ENCODE results near the gene LRRC42.
"Not testable (repeated sequence)": the region's sequence is repeated elsewhere in the genome, so short reads cannot be mapped to it uniquely, and the experiment has no call there.

The LRRC42 gene

DNA sequence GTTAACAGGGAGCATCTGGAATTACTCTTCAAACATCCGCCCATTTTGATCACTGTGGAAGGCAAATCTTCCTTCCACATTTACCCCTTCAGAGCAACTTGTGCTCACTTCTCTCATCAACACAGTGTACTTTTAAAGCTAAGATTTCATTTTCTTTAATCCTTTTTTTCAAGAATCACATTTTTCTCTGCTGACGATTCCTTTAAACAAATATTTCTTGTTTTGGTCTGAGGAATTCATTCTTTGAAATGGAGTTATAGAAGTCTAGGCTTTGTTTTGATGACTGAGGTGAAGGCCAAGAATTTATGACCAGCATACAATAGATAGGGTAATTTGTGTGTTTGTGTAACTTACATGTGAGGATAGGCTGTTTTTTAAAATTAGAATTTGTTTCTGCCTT lies 25.6 kb downstream of the LRRC42 start:
- DNase-seq = no peak

DNA sequence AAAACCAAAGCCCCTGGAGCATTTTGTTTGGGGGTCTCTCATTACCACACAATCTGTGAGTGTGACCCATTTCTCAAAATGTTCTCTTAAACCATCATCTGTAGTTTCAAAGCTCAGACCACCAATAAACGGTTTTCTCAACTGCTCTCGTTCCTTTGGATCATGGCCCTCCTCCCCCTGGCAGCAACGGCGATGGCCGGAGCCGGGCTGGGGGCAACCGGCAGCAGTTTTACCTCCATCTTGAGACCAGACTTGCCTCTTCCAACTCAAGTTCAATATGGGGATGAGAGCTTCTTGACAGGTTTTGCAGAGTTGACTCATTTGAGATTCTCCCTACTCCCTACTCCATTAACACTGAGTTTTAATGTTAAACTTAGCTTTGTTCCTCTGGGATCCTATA lies 29.7 kb downstream of the LRRC42 start:
- DNase-seq = no peak

DNA sequence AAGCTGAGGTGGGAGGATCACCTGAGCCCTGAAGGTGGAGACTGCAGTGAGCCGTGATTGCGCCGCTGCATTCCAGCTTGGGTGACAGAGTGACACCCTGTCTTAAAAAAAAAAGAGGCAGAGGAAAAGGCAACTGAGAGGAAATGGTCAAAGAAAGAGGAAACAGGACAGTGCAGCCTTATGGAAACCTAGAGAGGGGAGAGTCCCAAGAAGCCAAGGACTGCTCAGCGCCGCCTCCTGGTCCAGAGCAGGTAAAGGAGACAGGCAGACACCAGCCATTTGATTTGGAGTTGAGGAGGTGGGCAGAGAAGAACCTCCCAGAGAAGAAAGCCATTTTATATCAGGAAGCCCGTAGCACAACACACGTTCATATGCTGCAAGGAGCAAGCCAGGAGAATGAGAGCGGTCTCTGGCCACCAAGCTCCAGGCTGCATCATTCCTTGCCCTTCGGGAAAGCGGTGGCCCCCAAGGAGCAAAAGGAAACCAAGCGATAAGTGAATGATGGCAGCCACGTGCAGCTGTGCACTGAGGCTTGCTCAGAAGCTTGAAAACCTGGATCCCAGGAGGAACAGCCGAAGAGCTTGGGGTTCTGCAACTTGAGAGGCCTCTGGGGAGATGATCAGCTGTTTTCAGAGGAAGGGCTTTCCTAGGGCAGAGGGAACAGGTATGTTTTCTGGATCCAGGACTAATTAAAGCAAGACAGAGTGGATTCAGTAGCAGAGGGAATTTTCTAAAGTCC lies 33.7 kb downstream of the LRRC42 start:
- no peak for DNase-seq

DNA sequence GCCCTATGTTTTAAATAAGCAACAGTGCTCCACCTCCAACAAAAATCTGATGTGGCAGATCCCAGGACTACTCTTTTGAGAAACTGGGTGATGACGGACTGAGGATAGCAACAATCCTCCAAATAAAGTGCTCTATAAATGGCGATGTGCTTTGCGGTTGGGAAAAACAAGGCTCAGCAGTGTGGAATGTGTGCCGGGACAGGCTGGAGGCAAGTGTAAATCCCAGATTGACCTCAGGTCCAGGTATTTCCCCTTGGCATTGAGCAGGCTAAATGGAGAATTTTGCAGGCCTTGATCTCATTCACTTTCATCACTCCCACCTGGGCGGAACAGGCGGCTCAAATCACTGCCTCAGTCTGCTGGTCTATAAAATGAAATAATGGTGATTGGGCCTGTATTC lies 35.1 kb downstream of the LRRC42 start:
- no peak for DNase-seq

DNA sequence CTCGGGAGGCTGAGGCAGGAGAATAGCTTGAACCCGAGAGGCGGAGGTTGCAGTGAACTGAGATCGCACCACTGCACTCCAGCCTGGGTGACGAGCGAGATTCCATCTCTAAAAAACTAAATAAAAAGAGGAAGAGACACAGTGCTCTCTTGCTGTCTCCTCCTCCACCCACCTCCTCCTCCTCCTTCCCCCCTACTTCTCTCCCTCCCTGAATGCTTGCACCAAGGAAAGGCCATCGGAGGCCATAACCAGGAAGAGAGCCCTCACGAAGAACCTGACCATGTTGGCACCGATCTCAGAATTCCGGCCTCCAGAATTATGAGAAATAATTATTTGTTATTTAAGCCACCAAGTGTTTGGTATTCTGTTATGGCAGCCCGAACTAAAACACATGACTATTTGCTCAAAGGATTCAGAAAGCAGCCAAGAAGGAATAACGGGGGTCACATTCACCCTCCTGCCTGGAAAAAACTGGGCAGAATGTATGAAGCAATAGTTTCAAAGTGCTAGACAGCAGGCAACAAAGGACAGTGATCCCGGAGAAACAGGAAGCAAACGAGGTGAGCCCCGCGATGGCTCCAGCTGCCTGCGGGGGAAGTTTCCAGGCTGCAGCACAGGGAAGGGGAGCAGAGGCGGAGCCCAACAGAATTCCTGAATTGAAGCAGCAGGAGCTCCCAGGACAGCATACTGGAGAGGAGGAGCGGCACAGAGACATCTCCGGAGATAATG lies 36.0 kb downstream of the LRRC42 start:
- DNase-seq = peak; percentile 78

DNA sequence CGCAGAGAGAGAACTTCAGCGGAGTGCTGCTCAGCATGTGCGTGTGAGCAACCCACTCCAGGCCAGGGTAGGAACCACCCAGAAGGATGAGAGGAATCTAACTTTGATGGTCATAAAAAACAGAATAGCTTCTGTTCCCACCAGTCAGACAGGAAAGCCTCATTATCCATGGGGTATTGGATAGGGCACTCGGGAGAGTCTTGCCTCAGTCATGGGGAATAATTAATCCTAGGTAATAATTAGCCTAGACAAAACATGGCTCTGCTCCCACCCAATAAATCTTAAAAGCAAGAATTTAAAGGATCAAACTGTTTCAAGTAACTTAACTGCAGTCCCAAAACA lies 36.6 kb downstream of the LRRC42 start:
- no peak for DNase-seq

DNA sequence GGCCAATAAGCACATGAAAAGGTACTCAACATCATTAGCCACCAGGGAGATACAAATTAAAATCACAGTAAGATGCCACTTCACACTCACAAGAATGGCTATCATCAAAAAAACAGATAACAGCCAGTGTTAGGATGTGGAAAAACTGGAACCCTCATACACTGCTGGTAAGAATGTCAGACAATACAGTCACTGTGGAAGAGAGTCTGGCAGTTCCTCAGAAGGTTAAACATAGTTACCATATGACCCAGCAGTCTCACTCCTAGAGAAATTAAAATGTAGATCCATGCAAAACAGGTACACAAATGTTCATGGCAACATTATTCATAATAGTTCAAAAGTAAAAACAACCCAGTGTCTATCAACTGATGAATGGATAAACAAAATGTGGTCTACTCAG lies 38.6 kb downstream of the LRRC42 start:
- no peak for DNase-seq

DNA sequence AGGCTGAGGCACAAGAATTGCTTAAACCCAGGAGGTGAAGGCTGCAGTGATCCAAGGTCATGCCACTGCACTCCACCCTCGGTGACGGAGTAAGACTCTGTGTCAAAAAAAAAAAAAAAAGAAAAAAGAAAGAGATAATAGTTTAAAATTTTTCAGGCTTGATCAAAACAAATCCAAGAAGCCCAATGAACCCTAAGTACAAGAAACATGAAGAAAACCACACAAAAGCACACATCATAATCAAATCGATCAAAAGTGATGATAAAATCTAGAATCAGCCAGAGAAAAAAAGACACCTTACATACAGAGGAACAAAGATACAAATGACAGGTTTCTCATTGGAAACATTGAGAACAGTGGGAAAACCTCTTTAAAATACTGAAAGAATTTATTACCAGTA lies 40.3 kb downstream of the LRRC42 start:
- no peak for DNase-seq

DNA sequence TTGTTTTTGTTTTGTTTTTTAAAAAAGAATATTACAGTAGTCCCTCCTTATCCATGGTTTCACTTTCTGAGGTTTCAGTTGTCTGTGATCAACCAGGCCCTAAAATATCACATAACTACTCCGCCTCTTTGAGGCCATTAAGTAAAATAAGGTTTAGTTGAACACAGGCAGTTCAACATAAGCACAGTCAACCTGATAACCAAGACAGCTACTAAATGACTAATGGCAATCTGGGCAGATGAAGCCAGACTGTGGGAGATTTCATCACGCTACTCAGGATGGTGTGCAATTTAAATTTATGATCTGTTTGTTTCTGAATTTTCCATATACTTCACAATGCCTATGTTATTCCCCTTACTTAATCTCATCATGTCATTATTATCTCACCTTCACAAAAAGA lies 41.7 kb downstream of the LRRC42 start:
- DNase-seq = peak; percentile 51

DNA sequence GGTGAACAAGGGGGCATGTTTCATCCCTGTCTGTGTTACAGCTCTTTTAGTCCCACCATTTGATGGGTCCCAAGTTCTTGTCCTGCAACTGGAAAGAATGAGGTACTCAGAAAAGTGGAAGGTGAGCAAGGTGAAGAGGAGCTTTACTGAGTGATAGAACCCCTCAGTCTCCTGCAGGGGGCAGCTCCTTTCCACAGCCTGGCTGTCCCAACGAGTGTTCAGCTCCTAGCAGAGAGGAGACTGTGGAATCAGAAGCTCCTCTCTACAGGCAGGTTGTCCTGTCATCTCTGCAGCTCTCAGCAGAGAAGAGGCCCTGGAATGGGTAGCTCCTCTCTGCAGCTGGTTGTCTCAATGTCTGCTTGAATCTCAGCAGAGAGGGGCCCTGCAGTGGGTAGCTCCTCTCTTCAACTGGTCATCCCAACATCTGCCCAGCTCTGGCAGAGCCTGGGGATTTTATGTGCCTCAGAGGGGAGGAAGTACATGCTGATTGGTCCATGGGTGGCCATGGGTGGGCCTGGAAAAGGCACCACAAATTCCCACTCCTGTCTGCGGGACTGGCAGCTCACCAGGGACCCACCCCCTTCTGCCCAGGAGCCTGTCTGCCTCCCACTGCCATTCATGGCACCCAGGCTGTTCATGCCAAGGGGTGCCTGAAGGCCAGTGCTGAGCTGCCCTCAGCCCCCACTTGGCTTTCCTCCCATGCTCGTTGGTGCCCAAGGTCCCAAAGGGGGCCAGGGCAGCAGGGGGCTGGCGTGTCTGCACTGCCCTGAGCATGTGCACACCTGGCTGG lies 46.1 kb downstream of the LRRC42 start:
- no peak for DNase-seq

DNA sequence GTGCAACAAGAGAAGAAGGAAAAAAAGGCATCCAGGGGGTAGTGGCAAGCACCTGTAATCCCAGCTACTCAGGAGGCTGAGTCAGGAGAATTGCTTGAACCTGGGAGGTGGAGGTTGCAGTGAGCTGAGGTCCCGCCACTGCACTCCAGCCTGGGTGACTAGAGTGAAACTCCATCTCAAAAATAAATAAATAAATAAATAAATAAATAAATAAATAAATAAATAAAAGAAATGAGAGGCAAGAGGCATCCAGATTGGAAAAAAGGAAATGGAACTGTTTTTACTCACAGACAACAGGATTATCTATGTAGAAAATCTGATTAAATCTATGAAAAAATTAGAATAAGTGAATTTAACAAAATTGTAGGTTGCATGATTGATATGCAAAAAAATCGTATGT lies 48.4 kb downstream of the LRRC42 start:
- DNase-seq = not testable (repeated sequence)

DNA sequence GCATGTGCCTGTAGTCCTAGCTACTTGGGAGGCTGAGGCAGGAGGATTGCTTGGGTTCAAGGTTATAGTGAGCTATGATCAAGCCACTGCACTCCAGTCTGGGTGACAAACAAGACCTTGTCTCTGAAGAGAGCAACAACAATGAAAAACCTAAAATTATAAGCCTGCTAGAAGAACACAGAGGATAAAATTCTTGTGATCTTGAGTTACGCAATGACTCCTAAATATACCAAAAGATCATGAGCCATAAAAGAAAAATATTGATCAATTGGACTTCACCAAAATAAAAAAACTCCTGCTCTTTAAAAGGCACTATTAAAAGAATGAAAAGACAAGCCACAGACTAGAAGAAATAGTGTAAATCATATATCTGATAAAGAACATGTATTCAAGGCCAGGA lies 49.5 kb downstream of the LRRC42 start:
- DNase-seq = no peak

DNA sequence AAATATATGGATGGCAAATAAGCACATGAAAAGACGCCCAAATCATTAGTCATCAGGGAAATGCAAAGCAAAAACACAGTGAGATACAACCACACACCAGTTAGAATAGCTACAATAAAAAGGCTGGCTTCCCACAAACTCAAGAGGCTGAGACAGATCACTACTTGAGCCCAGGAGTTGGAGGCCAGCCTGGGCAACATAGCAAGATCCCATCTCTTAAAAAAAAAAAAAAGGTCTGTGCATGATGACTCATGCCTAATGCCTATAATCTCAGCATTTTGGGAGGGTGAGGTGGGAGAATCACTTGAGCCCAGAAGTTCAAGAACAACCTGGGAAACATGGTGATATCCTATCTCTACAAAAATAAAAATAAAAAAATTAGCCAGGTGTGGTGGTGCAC lies 52.1 kb downstream of the LRRC42 start:
- DNase-seq = no peak

DNA sequence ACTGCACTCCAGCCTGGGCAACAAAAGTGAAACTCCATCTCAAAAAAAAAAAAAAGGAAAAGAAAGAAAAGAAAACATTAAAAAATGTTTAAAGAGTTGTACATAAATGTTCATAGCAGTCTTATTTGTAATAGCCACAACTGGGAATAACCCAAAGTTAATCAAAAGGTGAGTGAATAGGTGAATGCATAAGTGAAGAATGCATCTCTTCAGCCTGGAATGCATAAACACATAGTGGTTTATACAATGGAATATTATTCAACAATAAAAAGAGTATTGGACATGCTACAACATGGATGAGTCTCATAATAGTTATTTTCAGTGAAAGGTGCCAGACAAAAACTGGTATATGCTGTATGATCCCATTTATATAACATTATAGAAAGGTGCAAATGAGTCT lies 53.8 kb downstream of the LRRC42 start:
- DNase-seq = no peak

DNA sequence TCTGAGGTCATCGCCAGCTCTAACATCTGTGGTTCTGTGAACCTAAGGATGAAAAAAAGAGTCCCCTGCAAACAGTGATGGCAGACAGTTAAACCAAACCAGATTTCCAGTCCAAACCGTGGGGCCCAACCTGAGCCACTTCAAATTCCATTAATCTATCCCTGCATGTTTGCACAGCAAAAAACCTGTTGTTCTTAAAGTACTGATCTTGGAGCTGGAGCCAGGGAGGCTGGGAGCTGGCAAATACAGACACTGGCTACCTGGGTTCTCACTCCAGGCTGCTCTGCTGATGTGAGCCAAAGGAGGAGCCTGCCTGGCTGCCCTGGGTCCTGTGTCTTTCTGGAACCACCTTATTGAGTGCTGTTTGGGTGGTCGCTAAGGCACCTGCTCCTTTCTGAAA lies 55.4 kb downstream of the LRRC42 start:
- no peak for DNase-seq

DNA sequence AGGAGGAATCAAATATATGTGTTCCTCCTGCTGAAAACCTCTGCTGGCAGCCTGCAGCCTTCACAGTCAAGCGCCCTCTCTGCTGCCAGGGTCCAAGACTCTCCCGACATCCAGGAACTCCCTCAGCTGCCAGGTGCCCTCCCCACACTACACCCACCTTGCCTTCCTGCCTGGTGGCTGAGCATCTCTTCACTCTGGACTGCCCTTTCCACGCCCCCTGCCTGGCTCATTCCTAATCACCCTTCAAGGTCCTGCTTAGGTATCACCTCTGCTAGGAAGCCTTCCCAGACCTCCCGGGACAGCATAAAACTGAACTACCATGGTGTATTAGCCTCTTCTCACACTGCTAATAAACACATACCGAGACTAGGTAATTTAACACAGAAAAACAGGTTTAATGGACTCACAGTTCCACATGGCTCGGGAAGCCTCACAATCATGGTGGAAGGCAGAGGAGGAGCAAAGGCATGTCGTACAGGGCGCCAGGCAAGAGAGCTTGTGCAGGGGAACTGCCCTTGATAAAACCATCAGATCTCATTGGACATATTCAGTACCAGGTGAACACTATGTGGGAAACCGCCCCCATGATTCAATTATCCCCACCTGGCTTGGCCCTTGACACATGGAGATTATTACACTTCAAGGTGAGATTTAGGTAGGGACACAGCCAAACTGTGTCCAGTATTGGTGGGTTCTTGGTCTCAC lies 56.5 kb downstream of the LRRC42 start:
- no peak for DNase-seq

DNA sequence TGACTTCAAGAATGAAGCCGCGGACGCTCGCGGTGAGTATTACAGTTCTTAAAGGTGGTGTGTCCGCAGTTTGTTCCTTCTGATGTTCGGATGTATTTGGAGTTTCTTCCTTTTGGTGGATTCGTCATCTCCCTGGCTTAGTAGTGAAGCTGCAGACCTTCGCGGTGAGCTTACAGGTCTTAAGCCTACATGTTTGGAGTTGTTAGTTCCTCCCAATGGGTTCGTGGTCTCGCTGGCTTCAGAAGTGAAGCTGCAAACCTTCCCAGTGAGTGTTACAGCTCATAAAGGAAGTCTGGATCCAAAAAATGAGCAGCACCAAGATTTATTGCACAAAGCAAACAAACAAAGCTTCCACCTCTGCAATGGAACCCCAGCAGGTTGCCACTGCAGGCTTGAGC lies 57.1 kb downstream of the LRRC42 start:
- no peak for DNase-seq

DNA sequence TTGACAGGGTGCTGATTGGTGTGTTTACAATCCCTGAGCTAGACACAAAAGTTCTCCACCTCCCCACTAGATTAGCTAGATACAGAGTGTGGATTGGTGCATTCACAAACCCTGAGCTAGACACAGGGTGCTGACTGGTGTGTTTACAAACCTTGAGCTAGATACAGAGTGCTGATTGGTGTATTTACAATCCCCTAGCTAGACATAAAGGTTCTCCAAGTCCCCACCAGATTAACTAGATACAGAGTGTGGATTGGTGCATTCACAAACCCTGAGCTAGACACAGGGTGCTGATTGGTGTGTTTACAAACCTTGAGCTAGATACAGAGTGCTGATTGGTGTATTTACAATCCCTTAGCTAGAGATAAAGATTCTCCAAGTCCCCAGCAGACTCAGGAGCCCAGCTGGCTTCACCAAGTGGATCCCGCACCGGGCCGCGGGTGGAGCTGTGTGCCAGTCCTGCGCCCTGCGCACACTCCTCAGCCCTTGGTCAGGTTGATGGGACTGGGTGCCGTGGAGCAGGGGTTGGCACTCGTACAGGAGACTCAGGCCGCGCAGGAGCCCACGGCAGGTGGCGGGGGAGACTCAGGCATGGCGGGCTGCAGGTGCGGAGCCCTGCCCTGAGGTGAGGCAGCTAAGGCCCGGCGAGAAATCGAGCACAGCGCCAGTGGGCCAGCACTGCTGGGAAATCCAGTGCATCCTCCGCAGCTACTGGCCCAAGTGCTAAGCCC lies 57.8 kb downstream of the LRRC42 start:
- DNase-seq = not testable (repeated sequence)

DNA sequence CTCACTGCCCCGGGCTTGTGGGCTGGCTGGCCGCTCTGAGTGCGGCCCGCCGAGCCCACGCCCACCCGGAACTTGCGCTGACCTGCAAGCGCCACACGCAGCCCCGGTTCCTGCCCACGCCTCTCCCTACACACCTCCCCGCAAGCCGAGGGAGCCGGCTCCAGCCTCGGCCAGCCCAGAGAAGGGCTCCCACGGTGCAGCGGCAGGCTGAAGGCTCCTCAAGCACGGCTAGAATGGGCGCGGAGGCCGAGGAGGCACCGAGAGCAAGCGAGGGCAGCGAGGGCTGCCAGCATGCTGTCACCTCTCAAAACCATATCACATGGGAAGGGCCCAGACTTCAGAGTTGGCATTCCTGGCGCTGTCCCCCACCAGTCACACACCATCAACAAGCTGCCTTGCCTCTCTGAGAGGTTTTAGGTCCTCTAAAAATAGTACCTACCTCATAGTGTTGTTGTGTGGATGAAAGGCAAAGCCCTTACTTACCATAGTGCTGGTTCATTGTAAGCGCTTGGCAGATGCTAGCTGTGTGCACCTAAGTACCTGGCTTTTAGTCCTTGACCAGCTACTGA lies 58.4 kb downstream of the LRRC42 start:
- DNase-seq = no peak

DNA sequence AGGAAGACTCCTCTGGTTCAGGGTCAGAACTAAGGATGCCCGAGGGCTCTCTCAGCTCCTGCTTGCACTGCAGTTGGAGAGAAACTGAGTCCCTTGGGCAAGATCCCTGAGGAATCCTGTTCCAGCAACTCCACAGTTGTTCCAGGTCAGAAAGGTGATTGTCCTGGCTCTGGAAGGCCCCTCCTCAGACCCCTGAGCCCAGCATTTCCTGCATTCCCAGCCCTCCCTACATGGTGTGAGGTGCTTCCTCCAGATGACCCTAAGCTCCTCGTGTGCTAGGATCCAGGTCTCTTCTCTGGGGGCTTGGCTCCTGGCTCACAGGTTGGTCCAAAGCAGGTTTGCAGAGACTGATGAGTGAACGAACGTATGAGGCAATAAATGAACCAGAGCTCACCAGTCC lies 60.4 kb downstream of the LRRC42 start:
- no peak for DNase-seq

DNA sequence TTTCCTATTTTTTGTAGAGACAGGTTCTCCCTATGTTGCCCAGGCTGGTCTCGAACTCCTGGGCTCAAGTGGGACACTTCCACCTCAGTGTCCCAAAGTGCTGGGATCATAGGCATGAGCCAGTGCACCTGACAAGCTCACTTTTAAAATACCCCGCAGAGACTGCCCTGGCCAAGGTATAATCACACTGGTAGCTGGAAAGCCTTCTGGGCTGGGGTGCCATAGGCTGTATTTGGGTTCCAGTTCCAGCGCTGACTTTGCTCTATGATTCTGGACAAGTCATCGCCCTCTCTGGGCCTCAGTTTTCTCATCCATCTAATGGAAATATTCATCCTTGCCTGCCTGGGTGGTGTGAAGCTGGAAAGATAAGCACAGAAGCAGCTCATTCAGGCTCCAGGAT lies 61.5 kb downstream of the LRRC42 start:
- DNase-seq = no peak

DNA sequence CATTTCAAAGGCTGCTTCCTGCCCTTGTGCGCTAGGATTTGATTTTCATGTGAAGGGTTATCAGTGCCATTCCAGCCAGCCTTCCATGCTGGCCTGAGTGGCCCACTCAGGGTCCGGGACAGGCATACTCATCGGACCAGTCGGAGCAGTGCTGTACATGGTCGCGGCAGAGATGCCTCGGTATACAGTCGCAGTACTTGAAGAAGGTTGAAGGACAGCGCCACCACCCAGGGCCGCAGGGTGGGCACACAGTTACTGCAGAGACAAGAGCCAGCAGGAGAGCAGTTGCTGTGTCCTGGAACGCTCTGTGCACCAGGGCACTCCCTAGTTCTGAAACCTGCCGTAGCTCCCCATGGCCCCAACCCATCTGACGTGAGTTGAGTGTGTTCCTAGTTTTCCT lies 62.7 kb downstream of the LRRC42 start:
- no peak for DNase-seq
